Lower leg skin (tissue), 4 donors: ENCODE data around the gene ZNF235. TPM values are rescaled to one million over a fixed set of nuclear protein-coding genes. Genes with fewer than 3 reads are reported as not detected.
A peak's percentile ranks its signal among the peaks of the same experiment; 100 is the strongest.

Source experiments
- DNase-seq, 2 donors: peaks; one replicate each; pipeline ENCODE4 v3.0.0-alpha.2; 2019; ENCODE audit warnings: low spot score in 2 of 2
- H3K4me3 ChIP-seq: fragments of 200-600 bp; sonication (generic); 2 replicates; pipeline ENCODE4 v1.5.1; 2017; ENCODE audit warnings: mild to moderate bottlenecking, low read depth; ENCODE audit not compliant: poor library complexity, severe bottlenecking
- CTCF ChIP-seq, 3 donors: fragments of 450-650 bp; IDR thresholded peaks; one replicate each; pipeline ENCODE4 v1.5.1; 2016; ENCODE audit warnings: antibody characterized with exemption in 3 of 3, mild to moderate bottlenecking in 3 of 3, moderate library complexity in 2 of 3
- POLR2A ChIP-seq, 2 donors: fragments of 450-650 bp; IDR thresholded peaks; one replicate each; pipeline ENCODE4 v1.6.1; 2016 to 2017; ENCODE audit warnings: antibody characterized with exemption in 2 of 2, mild to moderate bottlenecking in 1 of 2, moderate library complexity in 1 of 2
- WGBS, 2 donors: methylation state at CpG; one replicate each; pipeline ENCODE4 v1.1.5; 2018; 5-methylcytosine and 5-hydroxymethylcytosine counted together
- intact Hi-C: fragments of 100-400 bp; cut with DNase I; formaldehyde crosslinking; loops from one replicate; pipeline ENCODE4 v1.15.0; 2023; ENCODE audit warnings: low total_unique reads
- total RNA-seq, 4 donors: library from RNA; depleted of rRNA; stranded (reverse); fragments of >200 nt; gene quantifications; one replicate each; pipeline ENCODE4 v1.1.0, GENCODE V29; 2016

Gene ZNF235
- total RNA-seq, 4 donors from 2014 or later = 3.6 to 4.5 (median 4.1) TPM

DNA sequence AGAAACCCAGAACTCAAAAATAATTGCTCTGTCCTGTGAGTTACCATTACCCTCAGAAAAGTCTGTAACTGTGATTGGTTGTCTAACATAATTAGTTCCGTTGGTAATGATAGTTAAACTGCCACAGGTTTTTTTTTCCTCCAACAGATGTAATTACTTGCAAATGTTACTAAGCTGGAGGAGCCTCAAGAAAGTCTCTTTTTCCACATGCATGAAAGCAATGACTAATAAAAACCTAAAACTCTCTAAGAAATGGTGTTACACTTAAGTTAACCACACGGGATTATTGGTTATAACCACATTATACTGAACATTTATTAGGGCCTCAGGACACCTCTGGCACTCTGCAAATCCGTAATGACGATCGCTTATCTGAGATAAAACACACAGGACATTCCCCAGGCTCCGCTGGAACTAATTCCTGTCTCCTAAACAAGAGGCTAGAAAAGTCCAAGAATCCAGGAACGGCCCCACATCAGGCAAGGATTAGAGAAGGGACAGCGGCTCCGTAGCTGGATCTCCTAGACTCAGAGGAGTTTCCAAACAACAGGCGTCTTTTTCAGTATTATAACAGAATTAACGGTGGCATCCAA is 753 bp downstream of the ZNF235 start:
- intact Hi-C loops = no loop called here
- H3K4me3 ChIP-seq = peak overlapping the region; percentile 71
- TF ChIP-seq POLR2A (IDR thresholded peaks at IDR 0.05) (no peak), CTCF (IDR thresholded peaks at IDR 0.05) (no peak)
- no peak for DNase-seq
- 1 to 2% methylated on average over 11 of the region's 11 CpGs for whole genome bisulfite sequencing, 2 donors

GRCh38 chr19:44303320-44303719 is 1.5 kb downstream of the ZNF235 start:
- no peak for DNase-seq
- WGBS, 2 donors = 59 to 62% methylated on average over 4 of the region's 4 CpGs
- no peak for TF ChIP-seq POLR2A (IDR thresholded peaks at IDR 0.05)
- TF ChIP-seq CTCF (IDR thresholded peaks at IDR 0.05) = no peak
- H3K4me3 ChIP-seq = no peak overlapping the region
- intact Hi-C loops = no loop called here

- WGBS, 2 donors = 86% methylated on average over 4 of the region's 4 CpGs
- intact Hi-C loops = no loop called here
- TF ChIP-seq CTCF (IDR thresholded peaks at IDR 0.05) = no peak
- no peak for DNase-seq
- no peak overlapping the region for H3K4me3 ChIP-seq
These were observed 19.9 kb downstream of the ZNF235 start for GRCh38 chr19:44284968-44285367.

DNA sequence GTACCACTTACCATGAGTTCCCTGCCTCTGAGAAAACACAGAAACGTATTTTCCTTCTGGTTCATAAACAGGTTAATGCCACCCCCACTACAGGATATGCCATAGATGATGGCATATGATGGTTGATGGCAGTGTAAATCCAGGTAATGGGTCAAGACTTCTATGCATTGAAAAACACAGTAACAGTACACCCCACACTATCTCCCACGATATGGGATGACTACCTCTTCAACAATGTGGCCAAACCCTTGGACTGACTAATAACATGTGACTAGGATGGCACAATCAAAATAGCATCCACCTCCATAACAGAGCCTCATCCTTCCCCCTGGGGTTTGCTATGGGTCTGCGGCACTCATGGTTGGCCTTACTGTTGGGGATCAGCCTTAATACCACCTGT is 22.0 kb downstream of the ZNF235 start:
- no peak for TF ChIP-seq CTCF (IDR thresholded peaks at IDR 0.05)
- no peak for TF ChIP-seq POLR2A (IDR thresholded peaks at IDR 0.05)
- no peak for DNase-seq
- H3K4me3 ChIP-seq = no peak overlapping the region
- 92% methylated on average over 3 of the region's 3 CpGs for WGBS, 2 donors
- intact Hi-C loops = no loop called here

GRCh38 chr19:44280916-44281315 is 23.9 kb downstream of the ZNF235 start:
- TF ChIP-seq POLR2A (IDR thresholded peaks at IDR 0.05) = no peak
- TF ChIP-seq CTCF (IDR thresholded peaks at IDR 0.05) = no peak
- intact Hi-C loops = no loop called here
- no peak for DNase-seq
- 78 to 83% methylated on average over 10 of the region's 10 CpGs for WGBS, 2 donors
- H3K4me3 ChIP-seq = no peak overlapping the region

DNA sequence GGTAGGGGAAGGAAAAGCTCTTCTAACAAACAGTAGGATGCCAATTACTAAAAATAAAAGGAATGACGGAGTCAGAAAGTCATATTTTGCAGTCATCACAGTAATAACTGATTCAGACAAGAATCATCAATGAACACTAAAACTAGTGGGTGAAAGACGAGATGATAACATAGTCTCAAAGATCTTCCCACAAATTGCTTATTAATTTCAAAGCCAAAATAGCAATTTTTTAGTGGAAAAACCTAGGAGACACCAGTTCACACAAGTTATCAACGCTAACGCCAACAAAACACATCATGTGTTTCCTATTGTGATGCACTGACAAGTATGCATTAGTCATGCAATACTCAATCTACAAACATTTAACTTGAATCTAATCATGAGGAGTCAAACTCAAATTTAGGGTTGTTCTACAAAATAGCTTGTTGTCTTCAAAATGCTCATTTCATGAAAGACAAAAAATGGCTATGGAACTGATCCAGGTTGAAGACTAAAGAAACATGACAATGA is 26.6 kb downstream of the ZNF235 start:
- no peak for TF ChIP-seq POLR2A (IDR thresholded peaks at IDR 0.05)
- TF ChIP-seq CTCF (IDR thresholded peaks at IDR 0.05) = no peak
- H3K4me3 ChIP-seq = no peak overlapping the region
- intact Hi-C loops = no loop called here
- 93% methylated on average over 4 of the region's 4 CpGs for WGBS, 2 donors
- no peak for DNase-seq
